Measurements from ENCODE around the gene PNLIP.

The PNLIP gene

GRCh38 chr10:116611153-116611545 is 65.4 kb downstream of the PNLIP start:
- TF ChIP-seq CTCF (IDR thresholded peaks at IDR 0.05): no peak

GRCh38 chr10:116612107-116612769 is 66.5 kb downstream of the PNLIP start:
- Histone ChIP-seq H2AFZ (no peak overlapping the region), H3K27ac (no peak overlapping the region), H3K9ac (no peak overlapping the region), H3K4me3 (ENCODE audit: low read depth, low read length) (no peak overlapping the region), H3K4me2 (ENCODE audit: low read length) (no peak overlapping the region), H3K36me3 (ENCODE audit: control insufficient read depth, insufficient read depth, low read length) (no peaks in the 10 kb centered on the region), H3K79me2 (no peaks in the 10 kb centered on the region), H3K27me3 (ENCODE audit: control insufficient read depth, insufficient read depth, low read length) (no peaks in the 10 kb centered on the region), H3K4me1 (no peaks in the 10 kb centered on the region), H3K9me3 (ENCODE audit: control insufficient read depth, low read length) (no peaks in the 10 kb centered on the region)
- TF ChIP-seq CTCF (IDR thresholded peaks at IDR 0.05): no peak

More at GRCh38 chr10:116611153-116611545, 65.4 kb downstream of the PNLIP start:
- no peak overlapping the region for H3K27ac ChIP-seq
- H3K9me3 ChIP-seq (ENCODE audit: control insufficient read depth, low read length): no peaks in the 10 kb centered on the region
- no peak overlapping the region for H3K4me3 ChIP-seq (ENCODE audit: low read depth, low read length)
- no peak overlapping the region for H3K9ac ChIP-seq
- no peaks in the 10 kb centered on the region for H3K27me3 ChIP-seq (ENCODE audit: control insufficient read depth, insufficient read depth, low read length)
- H3K36me3 ChIP-seq (ENCODE audit: control insufficient read depth, insufficient read depth, low read length): no peaks in the 10 kb centered on the region
- H2AFZ ChIP-seq: no peak overlapping the region
- H3K4me2 ChIP-seq (ENCODE audit: low read length): no peak overlapping the region
- no peaks in the 10 kb centered on the region for H3K79me2 ChIP-seq
- H3K4me1 ChIP-seq: no peaks in the 10 kb centered on the region

GRCh38 chr10:116613471-116613870 is 67.7 kb downstream of the PNLIP start:
- H3K4me1 ChIP-seq: no peaks in the 10 kb centered on the region
- no peak overlapping the region for H2AFZ ChIP-seq
- TF ChIP-seq CTCF (IDR thresholded peaks at IDR 0.05): no peak
- H3K9ac ChIP-seq: no peak overlapping the region
- H3K27me3 ChIP-seq (ENCODE audit: control insufficient read depth, insufficient read depth, low read length): no peaks in the 10 kb centered on the region
- no peaks in the 10 kb centered on the region for H3K79me2 ChIP-seq
- no peak overlapping the region for H3K4me2 ChIP-seq (ENCODE audit: low read length)
- H3K9me3 ChIP-seq (ENCODE audit: control insufficient read depth, low read length): no peaks in the 10 kb centered on the region
- H3K27ac ChIP-seq: no peak overlapping the region
- no peak overlapping the region for H3K4me3 ChIP-seq (ENCODE audit: low read depth, low read length)
- no peaks in the 10 kb centered on the region for H3K36me3 ChIP-seq (ENCODE audit: control insufficient read depth, insufficient read depth, low read length)

- Histone ChIP-seq H3K9ac (no peak overlapping the region), H3K27ac (no peak overlapping the region), H2AFZ (no peak overlapping the region), H3K9me3 (ENCODE audit: control insufficient read depth, low read length) (no peaks in the 10 kb centered on the region), H3K4me1 (no peaks in the 10 kb centered on the region), H3K4me3 (ENCODE audit: low read depth, low read length) (no peak overlapping the region), H3K79me2 (no peaks in the 10 kb centered on the region), H3K27me3 (ENCODE audit: control insufficient read depth, insufficient read depth, low read length) (no peaks in the 10 kb centered on the region), H3K4me2 (ENCODE audit: low read length) (no peak overlapping the region), H3K36me3 (ENCODE audit: control insufficient read depth, insufficient read depth, low read length) (no peaks in the 10 kb centered on the region)
- no peak for TF ChIP-seq CTCF (IDR thresholded peaks at IDR 0.05)
These were observed 69.1 kb downstream of the PNLIP start for GRCh38 chr10:116614796-116615195.

GRCh38 chr10:116615199-116615776 is 69.6 kb downstream of the PNLIP start:
- Histone ChIP-seq H3K4me2 (ENCODE audit: low read length) (no peak overlapping the region), H3K27me3 (ENCODE audit: control insufficient read depth, insufficient read depth, low read length) (no peaks in the 10 kb centered on the region), H3K79me2 (no peaks in the 10 kb centered on the region), H3K4me1 (no peaks in the 10 kb centered on the region), H3K27ac (no peak overlapping the region), H3K9ac (no peak overlapping the region), H2AFZ (no peak overlapping the region), H3K4me3 (ENCODE audit: low read depth, low read length) (no peak overlapping the region), H3K36me3 (ENCODE audit: control insufficient read depth, insufficient read depth, low read length) (no peaks in the 10 kb centered on the region), H3K9me3 (ENCODE audit: control insufficient read depth, low read length) (no peaks in the 10 kb centered on the region)
- no peak for TF ChIP-seq CTCF (IDR thresholded peaks at IDR 0.05)
